AG09309 (cell line): Measurements from ENCODE around the gene GLCCI1.

Experiments used
- DNase-seq: peaks from one replicate; pipeline ENCODE4 v3.0.0-alpha.2; 2010; ENCODE audit warnings: low read depth
- H3K4me3 ChIP-seq: 2 replicates; pipeline ENCODE4 v1.5.1; 2011; ENCODE audit warnings: mild to moderate bottlenecking, low read depth, low read length, moderate library complexity; ENCODE audit not compliant: control insufficient read depth
- TF ChIP-seq, protein P1 (sequence below): IDR thresholded peaks from 2 replicates; pipeline ENCODE4 v1.5.1; 2011; ENCODE audit warnings: mild to moderate bottlenecking, low read depth, low read length, inconsistent platforms; ENCODE audit not compliant: insufficient read depth, control insufficient read depth; ENCODE audit errors: missing control alignments

GLCCI1 gene

GRCh38 chr7:8078418-8078817 lies 109.8 kb downstream of the GLCCI1 start:
- no peak for DNase-seq
- no peak overlapping the region for H3K4me3 ChIP-seq
- TF ChIP-seq, protein P1, sequence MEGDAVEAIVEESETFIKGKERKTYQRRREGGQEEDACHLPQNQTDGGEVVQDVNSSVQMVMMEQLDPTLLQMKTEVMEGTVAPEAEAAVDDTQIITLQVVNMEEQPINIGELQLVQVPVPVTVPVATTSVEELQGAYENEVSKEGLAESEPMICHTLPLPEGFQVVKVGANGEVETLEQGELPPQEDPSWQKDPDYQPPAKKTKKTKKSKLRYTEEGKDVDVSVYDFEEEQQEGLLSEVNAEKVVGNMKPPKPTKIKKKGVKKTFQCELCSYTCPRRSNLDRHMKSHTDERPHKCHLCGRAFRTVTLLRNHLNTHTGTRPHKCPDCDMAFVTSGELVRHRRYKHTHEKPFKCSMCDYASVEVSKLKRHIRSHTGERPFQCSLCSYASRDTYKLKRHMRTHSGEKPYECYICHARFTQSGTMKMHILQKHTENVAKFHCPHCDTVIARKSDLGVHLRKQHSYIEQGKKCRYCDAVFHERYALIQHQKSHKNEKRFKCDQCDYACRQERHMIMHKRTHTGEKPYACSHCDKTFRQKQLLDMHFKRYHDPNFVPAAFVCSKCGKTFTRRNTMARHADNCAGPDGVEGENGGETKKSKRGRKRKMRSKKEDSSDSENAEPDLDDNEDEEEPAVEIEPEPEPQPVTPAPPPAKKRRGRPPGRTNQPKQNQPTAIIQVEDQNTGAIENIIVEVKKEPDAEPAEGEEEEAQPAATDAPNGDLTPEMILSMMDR: no peak

DNA sequence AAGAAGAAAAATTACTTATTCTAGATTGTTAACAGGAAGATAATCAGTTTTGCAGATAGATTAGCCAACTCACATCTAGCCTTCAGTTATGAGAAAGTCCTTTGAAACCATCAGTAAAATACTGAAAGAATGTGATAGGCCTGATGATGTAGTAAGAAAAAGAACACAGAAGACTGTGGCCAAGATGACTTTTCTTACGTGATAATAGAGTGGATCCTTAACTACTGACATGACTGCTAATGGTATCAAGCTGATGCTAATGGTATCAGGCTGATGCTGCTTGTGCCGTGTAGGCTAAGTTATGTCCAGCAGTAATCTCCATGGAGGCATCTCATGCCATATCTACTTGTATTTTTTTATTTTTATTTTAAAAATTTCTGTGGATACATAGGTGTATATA lies 114.2 kb downstream of the GLCCI1 start:
- DNase-seq: no peak
- no peak overlapping the region for H3K4me3 ChIP-seq
- TF ChIP-seq, protein P1: no peak

DNA sequence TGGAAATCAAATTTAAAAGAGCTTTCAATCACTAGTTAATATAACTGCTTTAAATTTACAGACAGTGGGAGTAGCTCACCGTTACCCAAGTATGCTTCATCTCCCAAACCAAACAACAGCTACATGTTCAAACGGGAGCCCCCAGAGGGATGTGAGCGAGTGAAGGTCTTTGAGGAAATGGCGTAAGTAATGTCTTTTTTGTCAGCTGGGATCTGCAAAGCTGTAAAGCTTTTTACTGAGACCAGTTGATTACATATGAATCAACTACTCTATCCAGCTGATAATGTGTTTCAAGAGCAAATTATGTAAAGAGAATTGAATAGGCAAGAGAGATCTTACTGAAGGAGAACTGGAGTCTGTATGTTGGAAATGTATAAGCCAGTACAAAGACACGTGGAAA lies 116.2 kb downstream of the GLCCI1 start:
- no peak overlapping the region for H3K4me3 ChIP-seq
- TF ChIP-seq, protein P1: no peak
- DNase-seq: no peak

- TF ChIP-seq, protein P1: no peak
- H3K4me3 ChIP-seq: no peak overlapping the region
- DNase-seq: no peak
These were observed 116.8 kb downstream of the GLCCI1 start for GRCh38 chr7:8085420-8085819.

GRCh38 chr7:8086239-8086638 lies 117.6 kb downstream of the GLCCI1 start:
- TF ChIP-seq, protein P1: no peak
- no peak overlapping the region for H3K4me3 ChIP-seq
- DNase-seq: no peak

- no peak for DNase-seq
- H3K4me3 ChIP-seq: no peak overlapping the region
- TF ChIP-seq, protein P1: no peak
These were observed 120.6 kb downstream of the GLCCI1 start for GRCh38 chr7:8089036-8089780.

- TF ChIP-seq, protein P1: no peak
- no peak overlapping the region for H3K4me3 ChIP-seq
- no peak for DNase-seq
These were observed 123.5 kb downstream of the GLCCI1 start for GRCh38 chr7:8092140-8092539.
